ENCODE results near the gene BACH1.

The BACH1 gene

DNA sequence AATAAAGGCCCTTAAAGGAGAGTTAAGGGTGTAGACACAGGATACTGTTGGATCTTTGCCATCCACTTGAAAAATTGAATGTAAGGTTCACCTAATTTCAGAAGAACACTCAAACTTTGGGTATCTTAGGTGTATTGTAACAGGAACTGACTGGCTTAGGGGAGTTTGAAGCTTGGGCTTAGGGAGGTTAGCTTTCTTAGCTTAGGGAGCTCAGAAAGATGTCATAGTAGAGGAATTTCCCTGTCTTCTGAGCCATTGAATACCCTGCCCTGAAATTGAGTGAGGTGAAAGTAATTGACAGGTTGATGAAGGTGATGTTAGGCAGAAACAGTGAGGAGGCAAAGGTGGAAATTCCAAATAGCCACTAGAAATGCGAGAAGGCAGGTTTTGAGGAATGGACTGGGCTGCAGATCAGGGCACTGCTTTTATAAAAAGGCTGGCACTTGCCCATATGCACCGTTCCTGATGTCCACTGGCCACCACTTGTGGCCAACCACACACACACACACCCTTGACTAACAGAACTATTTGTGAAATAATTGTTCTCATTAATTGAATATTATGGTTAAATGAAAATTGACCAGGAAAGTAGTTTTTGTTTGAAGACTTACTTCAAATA is 16.5 kb downstream of the BACH1 start:
- no peak for DNase-seq (ENCODE audit: low spot score)

DNA sequence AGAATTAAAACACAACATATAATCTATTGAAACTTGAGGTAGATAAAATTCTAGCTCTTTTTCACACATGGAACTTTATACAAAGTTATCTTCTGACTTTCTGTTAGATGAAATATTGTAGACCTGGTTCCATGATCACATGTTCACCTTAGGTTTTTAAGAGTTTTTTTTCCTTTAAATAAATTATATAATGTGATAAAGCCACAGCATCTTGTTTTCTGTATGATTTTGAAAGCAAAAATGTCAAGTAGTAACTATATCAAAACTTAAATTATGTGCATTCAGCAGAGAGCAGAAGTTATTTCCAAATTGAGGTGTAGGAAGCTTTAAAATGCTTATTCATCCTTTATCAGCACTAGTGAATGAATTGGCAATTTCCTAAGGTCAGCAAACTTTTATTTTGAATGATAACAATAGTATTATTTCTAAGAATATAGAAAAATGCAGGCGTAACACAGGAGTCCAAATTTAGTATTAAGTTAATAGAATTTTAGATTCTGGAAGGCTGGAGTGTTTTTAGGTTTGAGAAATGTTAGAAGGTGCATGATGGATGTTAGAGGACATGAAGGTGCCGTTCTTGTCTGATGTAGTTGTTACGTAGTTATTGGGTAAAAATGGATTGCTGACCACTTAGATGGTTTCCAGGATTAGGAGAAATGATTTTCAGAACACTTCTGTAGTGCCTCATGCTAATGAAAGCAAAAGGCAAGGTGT is 17.5 kb downstream of the BACH1 start:
- DNase-seq (ENCODE audit: low spot score): no peak

GRCh38 chr21:29316806-29317205 is 18.1 kb downstream of the BACH1 start:
- DNase-seq (ENCODE audit: low spot score): no peak

GRCh38 chr21:29318354-29318753 is 19.6 kb downstream of the BACH1 start:
- no peak for DNase-seq (ENCODE audit: low spot score)

DNA sequence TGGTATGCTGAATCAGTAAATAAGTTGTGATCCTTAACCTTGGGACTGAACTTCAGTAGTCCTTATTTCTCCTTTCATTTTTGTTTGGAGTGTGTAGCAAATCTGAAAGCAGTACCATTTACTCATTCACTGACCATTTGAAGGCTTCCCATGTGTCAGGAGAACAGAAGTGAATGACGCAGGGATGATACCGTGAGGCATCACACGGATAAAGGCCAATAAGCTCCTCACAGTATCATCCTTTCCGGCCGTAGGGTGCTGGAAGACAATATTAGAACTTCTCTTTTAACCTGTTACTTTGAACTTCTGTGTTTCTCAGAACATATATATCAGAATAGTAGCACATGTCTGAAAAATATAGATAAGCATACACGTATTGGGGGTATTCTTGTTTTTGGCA is 21.3 kb downstream of the BACH1 start:
- DNase-seq (ENCODE audit: low spot score): no peak

- no peak for DNase-seq (ENCODE audit: low spot score)
Observed at GRCh38 chr21:29321217-29321616, 22.5 kb downstream of the BACH1 start.

DNA sequence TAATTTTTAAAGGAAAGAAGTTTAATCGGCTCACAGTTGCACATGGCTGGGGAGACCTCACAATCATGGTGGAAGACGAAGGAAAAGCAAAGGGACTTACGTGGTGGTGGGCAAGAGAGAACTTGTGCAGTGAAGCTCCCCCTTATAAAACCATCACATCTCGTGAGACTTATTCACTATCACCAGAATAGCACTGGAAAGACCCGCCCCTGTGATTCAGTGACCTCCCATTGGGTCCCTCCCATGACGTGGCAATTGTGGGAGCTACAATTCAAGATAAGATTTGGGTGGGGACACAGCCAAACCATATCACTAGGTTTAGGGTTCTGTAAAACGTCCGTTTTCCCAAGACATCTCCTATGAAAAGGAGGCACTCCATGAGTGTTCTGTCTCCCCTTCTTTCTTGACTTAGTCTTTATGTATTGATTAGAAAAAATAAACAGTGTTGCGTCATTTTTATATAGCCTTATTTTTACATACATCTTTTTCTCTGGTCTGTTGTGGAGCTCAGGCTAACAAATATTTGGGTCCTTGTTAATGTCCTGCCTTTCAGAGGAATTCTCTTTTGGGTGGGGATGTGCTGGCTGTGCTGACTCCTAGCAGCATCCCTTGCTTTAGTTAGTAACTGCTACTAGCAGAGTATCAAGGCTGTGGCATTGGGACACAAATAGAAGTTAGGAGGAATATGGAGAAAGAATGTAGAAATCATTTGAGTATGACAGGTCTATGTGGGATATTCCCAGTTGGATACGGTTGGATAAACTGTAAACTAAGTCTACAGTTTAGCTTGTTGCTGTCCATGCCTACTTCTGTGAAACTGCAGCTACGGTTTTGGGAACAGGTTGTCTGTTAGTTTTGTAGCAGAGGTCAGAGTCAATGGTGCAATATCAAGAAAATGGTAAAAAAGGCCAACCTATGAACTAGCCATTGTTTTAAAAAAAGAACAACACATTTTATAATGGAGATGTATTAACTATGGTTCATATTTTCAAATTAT is 23.5 kb downstream of the BACH1 start:
- DNase-seq (ENCODE audit: low spot score): no peak

GRCh38 chr21:29323189-29323588 is 24.5 kb downstream of the BACH1 start:
- no peak for DNase-seq (ENCODE audit: low spot score)

GRCh38 chr21:29326914-29327554 is 28.3 kb downstream of the BACH1 start:
- DNase-seq (ENCODE audit: low spot score): peak; percentile 92

GRCh38 chr21:29329406-29329805 is 30.7 kb downstream of the BACH1 start:
- DNase-seq (ENCODE audit: low spot score): no peak

- no peak for DNase-seq (ENCODE audit: low spot score)
Observed at GRCh38 chr21:29330797-29331196, 32.1 kb downstream of the BACH1 start.

GRCh38 chr21:29332461-29333362 is 34.0 kb downstream of the BACH1 start:
- DNase-seq (ENCODE audit: low spot score): no peak

DNA sequence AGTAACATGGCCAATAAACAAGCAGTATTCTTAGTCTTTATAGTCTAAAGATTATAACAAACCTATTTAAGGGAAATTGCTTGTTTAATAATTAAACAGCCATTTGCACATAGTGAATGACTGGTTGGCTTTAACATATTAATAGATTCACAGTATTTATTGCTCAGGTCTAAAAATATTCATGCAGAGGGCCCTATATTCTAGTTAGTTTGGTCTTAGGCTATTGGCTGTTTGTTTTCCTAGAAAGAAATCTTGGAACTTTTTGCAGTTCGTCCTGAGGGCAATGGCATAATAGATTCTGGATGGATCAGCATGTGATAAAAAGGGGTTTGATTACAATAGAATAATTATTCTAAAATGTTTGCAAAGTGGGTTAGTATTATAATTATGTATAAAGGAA is 34.7 kb downstream of the BACH1 start:
- no peak for DNase-seq (ENCODE audit: low spot score)

GRCh38 chr21:29334717-29335428 is 36.2 kb downstream of the BACH1 start:
- DNase-seq (ENCODE audit: low spot score): no peak

GRCh38 chr21:29335720-29336119 is 37.0 kb downstream of the BACH1 start:
- no peak for DNase-seq (ENCODE audit: low spot score)

DNA sequence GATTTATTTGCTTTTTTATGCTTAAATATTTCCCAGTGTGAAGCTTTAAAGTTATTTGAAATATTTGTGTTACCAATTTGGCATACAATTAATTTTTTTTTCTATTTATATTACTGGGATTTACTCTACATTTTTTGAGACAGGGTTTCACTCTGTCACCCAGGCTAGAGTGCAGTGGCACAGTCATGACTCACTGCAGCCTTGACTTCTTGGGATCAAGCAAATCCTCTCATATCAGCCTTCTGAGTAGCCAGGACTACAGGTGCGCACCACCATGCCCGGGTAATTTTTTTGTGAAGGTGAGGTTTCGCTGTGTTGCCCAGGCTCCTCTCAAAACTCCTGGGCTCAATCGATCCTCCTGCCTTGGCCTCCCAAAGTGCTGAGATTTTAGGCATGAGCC is 39.5 kb downstream of the BACH1 start:
- DNase-seq (ENCODE audit: low spot score): no peak

DNA sequence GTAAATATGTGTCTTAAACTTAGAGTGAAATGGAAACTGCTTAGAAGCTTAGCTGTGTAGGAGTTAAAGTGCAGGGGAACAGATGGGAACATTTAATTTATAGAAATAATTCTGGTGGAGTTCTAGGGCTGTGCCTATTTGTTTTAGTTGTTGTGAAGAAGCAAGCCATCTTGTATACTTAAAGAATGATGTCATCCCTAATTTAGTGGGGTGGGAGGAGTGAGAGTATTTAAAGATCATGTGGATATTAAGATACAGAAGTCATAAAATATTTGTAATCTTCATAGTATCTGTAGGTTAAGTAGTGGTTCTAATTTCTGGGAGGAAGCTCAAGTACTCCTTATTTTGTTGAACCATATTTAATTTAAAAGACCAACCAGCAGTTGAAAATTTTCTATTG is 41.5 kb downstream of the BACH1 start:
- no peak for DNase-seq (ENCODE audit: low spot score)

DNA sequence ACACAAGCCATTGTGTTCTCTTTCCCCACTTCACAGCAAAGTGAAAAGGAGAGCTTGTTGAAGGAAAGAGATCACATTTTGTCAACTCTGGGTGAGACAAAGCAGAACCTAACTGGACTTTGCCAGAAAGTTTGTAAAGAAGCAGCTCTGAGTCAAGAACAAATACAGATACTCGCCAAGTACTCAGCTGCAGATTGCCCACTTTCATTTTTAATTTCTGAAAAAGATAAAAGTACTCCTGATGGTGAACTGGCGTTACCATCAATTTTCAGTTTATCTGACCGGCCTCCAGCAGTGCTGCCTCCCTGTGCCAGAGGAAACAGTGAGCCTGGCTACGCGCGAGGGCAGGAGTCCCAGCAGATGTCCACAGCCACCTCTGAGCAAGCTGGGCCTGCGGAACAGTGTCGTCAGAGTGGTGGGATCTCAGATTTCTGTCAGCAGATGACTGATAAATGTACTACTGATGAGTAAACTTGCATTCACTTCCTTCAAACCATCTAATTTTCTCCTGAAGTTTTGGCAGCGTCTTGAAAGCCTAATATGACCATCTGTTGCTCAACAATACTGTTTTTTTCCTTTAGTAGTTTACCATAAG is 43.7 kb downstream of the BACH1 start:
- DNase-seq (ENCODE audit: low spot score): peak; percentile 61

- DNase-seq (ENCODE audit: low spot score): no peak
Observed at GRCh38 chr21:29343519-29343918, 44.8 kb downstream of the BACH1 start.

DNA sequence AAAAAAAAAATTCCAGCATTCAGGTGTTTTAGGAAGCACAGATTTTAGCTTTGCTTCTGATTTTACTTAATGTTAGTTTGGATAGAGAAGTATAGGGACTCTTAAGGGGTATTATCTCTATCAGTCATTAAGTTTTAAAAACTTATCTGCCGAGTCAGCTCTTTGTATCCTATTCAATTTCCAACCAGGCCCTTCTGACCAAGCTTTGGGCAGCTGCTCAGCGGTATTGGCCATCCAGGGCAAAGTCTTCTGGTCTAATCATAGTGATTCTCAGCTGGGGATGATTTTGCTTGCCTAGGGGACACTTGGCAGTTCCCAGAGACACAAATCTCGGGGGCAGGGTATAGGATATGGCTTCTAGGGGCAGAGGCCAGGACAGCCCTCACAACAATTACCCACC is 47.6 kb downstream of the BACH1 start:
- DNase-seq (ENCODE audit: low spot score): no peak

Data from cerebellar cortex (tissue), 1 donor.